Brain microvascular endothelial cell (primary cell): ENCODE data around the gene APOBEC4.

Experiments used
- DNase-seq: peaks from one replicate; pipeline ENCODE4 v3.0.0-alpha.2; 2020
- H3K27ac ChIP-seq: fragments of 250-450 bp; sonication (Bioruptor Pico); 2 replicates; pipeline ENCODE4 v1.5.1; 2020; ENCODE audit warnings: mild to moderate bottlenecking, moderate library complexity
- H3K27me3 ChIP-seq: fragments of 250-450 bp; sonication (Bioruptor Pico); replicated peaks from 2 replicates; pipeline ENCODE4 v1.5.1; 2020; ENCODE audit warnings: mild to moderate bottlenecking
- H3K36me3 ChIP-seq: fragments of 250-450 bp; sonication (Bioruptor Pico); replicated peaks from 2 replicates; pipeline ENCODE4 v1.5.1; 2020; ENCODE audit warnings: mild to moderate bottlenecking
- H3K4me3 ChIP-seq: 2 replicates; pipeline ENCODE4 v1.5.1; 2011; ENCODE audit warnings: low read depth, mild to moderate bottlenecking, control low read depth, low read length, moderate library complexity
- CTCF ChIP-seq: IDR thresholded peaks from 2 replicates; pipeline ENCODE4 v1.5.1; 2011; ENCODE audit warnings: low read depth, mild to moderate bottlenecking, moderate library complexity, low read length, control low read depth, inconsistent platforms; ENCODE audit errors: missing control alignments
- in situ Hi-C: cut with HindIII; loops from 2 replicates; pipeline ENCODE4 v1.10.0; 2017; ENCODE audit warnings: low sequenced_read_pairs, low pct_ligation_motif_present

Gene APOBEC4

GRCh38 chr1:183675883-183676585 is 22.9 kb upstream of the APOBEC4 start:
- Histone ChIP-seq H3K4me3 (no peak overlapping the region), H3K36me3 (no peaks in the 10 kb centered on the region), H3K27me3 (no peaks in the 10 kb centered on the region), H3K27ac (no peak overlapping the region)
- in situ Hi-C loops = no loop called here
- no peak for TF ChIP-seq CTCF
- DNase-seq = no peak

- DNase-seq = no peak
- Histone ChIP-seq H3K27ac (no peak overlapping the region), H3K4me3 (no peak overlapping the region), H3K36me3 (no peaks in the 10 kb centered on the region), H3K27me3 (no peaks in the 10 kb centered on the region)
- in situ Hi-C loops = no loop called here
- no peak for TF ChIP-seq CTCF
Observed at GRCh38 chr1:183675381-183675780, 22.3 kb upstream of the APOBEC4 start.

GRCh38 chr1:183674886-183675285 is 21.8 kb upstream of the APOBEC4 start:
- in situ Hi-C loops = no loop called here
- Histone ChIP-seq H3K27me3 (no peaks in the 10 kb centered on the region), H3K4me3 (no peak overlapping the region), H3K36me3 (no peaks in the 10 kb centered on the region), H3K27ac (no peak overlapping the region)
- DNase-seq = no peak
- TF ChIP-seq CTCF = no peak

GRCh38 chr1:183674339-183674738 is 21.2 kb upstream of the APOBEC4 start:
- in situ Hi-C loops = no loop called here
- Histone ChIP-seq H3K27ac (no peak overlapping the region), H3K36me3 (no peaks in the 10 kb centered on the region), H3K27me3 (no peaks in the 10 kb centered on the region), H3K4me3 (no peak overlapping the region)
- DNase-seq = no peak
- no peak for TF ChIP-seq CTCF

- Histone ChIP-seq H3K27me3 (no peaks in the 10 kb centered on the region), H3K36me3 (no peaks in the 10 kb centered on the region), H3K4me3 (no peak overlapping the region), H3K27ac (no peak overlapping the region)
- no peak for DNase-seq
- no peak for TF ChIP-seq CTCF
- in situ Hi-C loops = no loop called here
Observed at GRCh38 chr1:183673605-183674323, 20.6 kb upstream of the APOBEC4 start.
